GM12874 (cell line): ENCODE measurements around the gene IKZF3.

Source experiments
- CTCF ChIP-seq: IDR thresholded peaks from 2 replicates; pipeline ENCODE4 v1.5.1; 2011; ENCODE audit warnings: low read depth, mild to moderate bottlenecking, control low read depth, low read length, moderate library complexity; ENCODE audit not compliant: insufficient read depth

The IKZF3 gene

GRCh38 chr17:39793301-39793872 lies 70.7 kb downstream of the IKZF3 start:
- no peak for TF ChIP-seq CTCF

GRCh38 chr17:39792526-39793221 lies 71.4 kb downstream of the IKZF3 start:
- no peak for TF ChIP-seq CTCF

GRCh38 chr17:39791111-39791992 lies 72.8 kb downstream of the IKZF3 start:
- TF ChIP-seq CTCF = no peak

- no peak for TF ChIP-seq CTCF
Measured at GRCh38 chr17:39787743-39788484, 76.2 kb downstream of the IKZF3 start.

- TF ChIP-seq CTCF = no peak
Measured at GRCh38 chr17:39787041-39787440, 77.1 kb downstream of the IKZF3 start.

- no peak for TF ChIP-seq CTCF
Measured at GRCh38 chr17:39782980-39783379, 81.1 kb downstream of the IKZF3 start.

GRCh38 chr17:39782481-39782880 lies 81.6 kb downstream of the IKZF3 start:
- no peak for TF ChIP-seq CTCF
